GM23338 (cell line): ENCODE results near the gene TRAF2. TPM values are rescaled to one million over a fixed set of nuclear protein-coding genes. Genes with fewer than 3 reads are reported as not detected.
A peak's percentile ranks its signal among the peaks of the same experiment; 100 is the strongest.

Experiments
- ATAC-seq: fragments of 200-7000 bp; cut with Tn5 transposase; 3 replicates; pipeline ENCODE4 v1.9.1; 2020
- DNase-seq: peaks from one replicate; pipeline ENCODE4 v3.0.0-alpha.2; 2015; ENCODE audit warnings: low spot score
- H2AFZ ChIP-seq: fragments of 200-600 bp; sonication (generic); 2 replicates; pipeline ENCODE4 v1.8.0; 2016; ENCODE audit warnings: antibody characterized with exemption, mild to moderate bottlenecking, moderate library complexity
- H3F3A ChIP-seq: fragments of 200-600 bp; sonication (generic); replicated peaks from 2 replicates; pipeline ENCODE4 v1.8.0; 2017; ENCODE audit warnings: antibody characterized with exemption, mixed run types, low read depth
- H3K27ac ChIP-seq: fragments of 200-600 bp; sonication (generic); 2 replicates; pipeline ENCODE4 v1.6.1; 2016; ENCODE audit warnings: low read depth
- H3K27me3 ChIP-seq: fragments of 200-600 bp; sonication (generic); 2 replicates; pipeline ENCODE4 v1.8.0; 2016; ENCODE audit warnings: mild to moderate bottlenecking, mixed run types, moderate library complexity; ENCODE audit not compliant: insufficient read depth
- H3K36me3 ChIP-seq: fragments of 200-600 bp; sonication (generic); 2 replicates; pipeline ENCODE4 v1.8.0; 2016; ENCODE audit warnings: mild to moderate bottlenecking; ENCODE audit not compliant: insufficient read depth
- H3K4me1 ChIP-seq: fragments of 200-600 bp; sonication (generic); 2 replicates; pipeline ENCODE4 v1.8.0; 2016; ENCODE audit warnings: mild to moderate bottlenecking, moderate library complexity; ENCODE audit not compliant: insufficient read depth
- H3K4me2 ChIP-seq: fragments of 200-600 bp; sonication (generic); 2 replicates; pipeline ENCODE4 v1.7.1; 2017; ENCODE audit warnings: mixed run types
- H3K4me3 ChIP-seq: fragments of 200-600 bp; sonication (generic); 2 replicates; pipeline ENCODE4 v1.6.1; 2016; ENCODE audit warnings: mixed run types
- H3K79me2 ChIP-seq: fragments of 200-600 bp; sonication (generic); replicated peaks from 2 replicates; pipeline ENCODE4 v1.8.0; 2017; ENCODE audit warnings: mild to moderate bottlenecking; ENCODE audit not compliant: insufficient read depth
- H3K9me2 ChIP-seq: fragments of 200-600 bp; sonication (generic); 2 replicates; pipeline ENCODE4 v1.8.0; 2017; ENCODE audit not compliant: insufficient read depth
- H4K20me1 ChIP-seq: fragments of 200-600 bp; sonication (generic); replicated peaks from 2 replicates; pipeline ENCODE4 v1.8.0; 2017; ENCODE audit warnings: mild to moderate bottlenecking; ENCODE audit not compliant: insufficient read depth
- H3K27ac Mint-ChIP-seq: 2 replicates; pipeline ENCODE4 v1.8.0; 2020; ENCODE audit warnings: inconsistent platforms, mild to moderate bottlenecking, moderate library complexity, mixed read lengths
- H3K27me3 Mint-ChIP-seq: 3 replicates; pipeline ENCODE4 v1.8.0; 2022; ENCODE audit warnings: low read depth, mild to moderate bottlenecking, moderate library complexity, mixed read lengths, inconsistent platforms; ENCODE audit not compliant: insufficient read depth, poor library complexity
- H3K36me3 Mint-ChIP-seq: 3 replicates; pipeline ENCODE4 v1.8.0; 2021; ENCODE audit warnings: low read depth, mild to moderate bottlenecking, inconsistent platforms, moderate library complexity, mixed read lengths
- H3K4me1 Mint-ChIP-seq: 3 replicates; pipeline ENCODE4 v1.8.0; 2020; ENCODE audit warnings: mild to moderate bottlenecking, inconsistent platforms, mixed read lengths
- H3K4me3 Mint-ChIP-seq: 3 replicates; pipeline ENCODE4 v1.8.0; 2021; ENCODE audit warnings: moderate library complexity, mild to moderate bottlenecking, inconsistent platforms, mixed read lengths
- H3K9me3 Mint-ChIP-seq: 3 replicates; pipeline ENCODE4 v1.8.0; 2020; ENCODE audit warnings: moderate library complexity, mild to moderate bottlenecking, inconsistent platforms, mixed read lengths
- CREB1 ChIP-seq: fragments of 250-450 bp; sonication (Bioruptor Pico); IDR thresholded peaks from 2 replicates; pipeline ENCODE4 v1.5.0; 2020; ENCODE audit warnings: low read depth, mild to moderate bottlenecking, moderate library complexity
- ETS1 ChIP-seq: IDR thresholded peaks from 2 replicates; pipeline ENCODE4 v1.6.1; 2016; ENCODE audit warnings: antibody characterized with exemption
- EZH2 ChIP-seq: fragments of 200-600 bp; sonication (generic); IDR thresholded peaks from one replicate; pipeline ENCODE4 v1.8.0; 2017; ENCODE audit warnings: antibody characterized with exemption, mild to moderate bottlenecking, low read depth; ENCODE audit not compliant: unreplicated experiment
- JUNB ChIP-seq: IDR thresholded peaks from one replicate; pipeline ENCODE4 v1.6.1; 2016; ENCODE audit warnings: antibody characterized with exemption; ENCODE audit not compliant: unreplicated experiment
- NANOG ChIP-seq: IDR thresholded peaks from 2 replicates; pipeline ENCODE4 v1.6.1; 2016; ENCODE audit warnings: antibody characterized with exemption, borderline replicate concordance
- POLR2AphosphoS5 ChIP-seq: IDR thresholded peaks from 2 replicates; pipeline ENCODE4 v1.6.1; 2016; ENCODE audit warnings: antibody characterized with exemption, low read depth
- STAT1 ChIP-seq: IDR thresholded peaks from one replicate; pipeline ENCODE4 v1.6.1; 2016; ENCODE audit warnings: antibody characterized with exemption; ENCODE audit not compliant: unreplicated experiment
- ZNF462 ChIP-seq: fragments of 250-450 bp; sonication (Bioruptor Pico); IDR thresholded peaks from 2 replicates; pipeline ENCODE4 v1.5.0; 2020; ENCODE audit warnings: mild to moderate bottlenecking, moderate library complexity
- polyA plus RNA-seq: library from polyadenylated mRNA; unstranded; fragments of >200 nt; fragmentation: Nextera tagmentation; extraction: Ambion mirVana; gene quantifications from 2 replicates; pipeline ENCODE4 v1.2.1, GENCODE V29; 2016
- total RNA-seq: library from RNA; depleted of rRNA; stranded (reverse); fragments of >200 nt; shearing (Covaris generic); gene quantifications from 2 replicates; pipeline ENCODE4 v1.2.3, GENCODE V29; 2014
- TF ChIP-seq, protein P1 (sequence below), 2 experiments: fragments of 200-600 bp in 1 of 2; sonication (generic) in 1 of 2; conservative IDR thresholded peaks; 2 replicates each; pipeline versions ENCODE4 v1.5.1 to v1.6.1; 2016 to 2017; ENCODE audit warnings: antibody characterized with exemption in 2 of 2, low read depth in 2 of 2, mild to moderate bottlenecking in 2 of 2, moderate library complexity in 1 of 2
- TF ChIP-seq, protein P2 (sequence below): IDR thresholded peaks from one replicate; pipeline ENCODE4 v1.6.1; 2018; ENCODE audit warnings: antibody characterized with exemption; ENCODE audit not compliant: unreplicated experiment

The TRAF2 gene
- total and polyA plus RNA-seq, 2 experiments from 2014 or later: 25.4 to 39.9 TPM

DNA sequence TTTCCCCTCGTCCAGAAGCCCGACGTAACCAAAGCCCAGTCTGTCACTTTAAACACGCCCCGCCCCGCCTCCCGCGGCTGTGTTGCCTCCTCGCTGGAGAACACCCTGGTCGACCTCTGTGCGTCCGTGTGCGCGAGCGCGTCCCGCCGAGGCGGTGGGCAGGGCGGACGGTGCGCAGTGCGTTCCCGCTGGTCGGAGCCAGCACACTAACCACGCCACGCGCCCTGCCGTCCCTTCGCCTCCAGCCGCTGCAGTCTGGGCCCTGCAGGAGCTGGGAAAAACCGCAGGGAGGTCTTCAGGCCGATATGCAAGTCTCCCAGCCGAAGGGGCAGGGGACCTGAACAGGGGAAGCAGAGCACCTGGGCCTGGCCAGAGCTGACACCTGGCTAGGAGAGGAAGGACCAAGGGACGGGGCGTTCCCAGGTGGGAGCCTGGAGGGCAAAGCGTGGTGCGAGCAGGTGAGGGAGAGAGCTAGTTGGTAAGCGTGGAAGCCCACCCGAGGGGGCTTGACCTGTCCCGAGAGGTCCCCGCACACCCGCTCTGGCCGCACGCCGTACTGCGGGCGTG lies 38.4 kb upstream of the TRAF2 start (continued):
- no peak for TF ChIP-seq ZNF462 (CRISPR knock-in tag)
- TF ChIP-seq POLR2AphosphoS5: peak; percentile 57; the same call in 1 of the 2 replicates
- no peak for TF ChIP-seq NANOG

DNA sequence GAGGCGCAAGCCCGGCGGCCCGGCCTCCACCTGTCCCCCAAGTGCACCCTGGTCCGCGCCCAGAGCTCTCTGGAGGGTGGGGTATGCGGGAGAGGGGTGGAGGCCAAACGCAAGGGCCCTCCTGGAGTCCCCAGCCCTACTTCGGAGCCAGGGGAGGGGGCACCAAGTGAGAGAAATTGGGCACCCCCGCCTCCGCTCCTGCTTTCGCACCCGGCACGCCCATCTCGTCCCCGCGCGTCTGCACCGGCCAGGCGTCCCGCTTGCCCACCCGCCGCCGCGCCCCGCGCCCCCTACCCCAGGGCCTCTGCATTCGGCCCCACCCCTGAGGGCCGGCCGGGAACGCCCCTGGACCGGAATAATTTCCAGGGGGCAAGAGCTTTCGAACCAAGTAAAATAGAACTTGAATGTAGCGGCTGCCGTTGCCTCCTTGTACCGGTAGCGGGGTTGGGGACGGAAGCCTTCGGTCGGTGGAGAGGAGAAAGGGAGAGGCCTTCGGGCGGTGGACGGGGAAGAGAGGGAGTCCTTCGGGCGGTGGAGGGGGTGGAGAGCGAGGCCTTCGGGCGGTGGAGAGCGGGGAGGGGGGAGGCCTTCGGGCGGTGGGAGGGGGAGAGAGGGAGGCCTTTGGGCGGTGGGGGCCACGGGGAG lies 37.8 kb upstream of the TRAF2 start:
- H3K9me3 Mint-ChIP-seq: no peaks in the 10 kb centered on the region
- peak overlapping the region; percentile 96 for H3K27ac Mint-ChIP-seq
- no peaks in the 10 kb centered on the region for H3K9me2 ChIP-seq
- H3K27ac ChIP-seq: peak overlapping the region; percentile 95; the same call in 1 of the 2 replicates
- H4K20me1 ChIP-seq: 0 out of 2 replicates have a peak, but pooled peaks cover 3% of the 10 kb centered on the region
- peaks cover 1% of the 10 kb centered on the region; the same call in 1 of the 2 replicates for H3K4me1 ChIP-seq
- ATAC-seq (peak; percentile 8), DNase-seq (peak; percentile 75)
- H3K79me2 ChIP-seq: no peaks in the 10 kb centered on the region
- H3K4me1 Mint-ChIP-seq: peaks cover 2% of the 10 kb centered on the region; the same call in 1 of the 3 replicates
- H3K4me3 Mint-ChIP-seq: peak overlapping the region; percentile 93
- H3F3A ChIP-seq: 0 out of 2 replicates have a peak, but pooled peaks cover 5% of the 10 kb centered on the region
- H3K27me3 Mint-ChIP-seq: peaks cover 32% of the 10 kb centered on the region
- H2AFZ ChIP-seq: no peak overlapping the region
- peak overlapping the region; percentile 88 for H3K4me3 ChIP-seq
- H3K36me3 ChIP-seq: no peaks in the 10 kb centered on the region; the same call in 1 of the 2 replicates
- peaks cover 2% of the 10 kb centered on the region; the same call in 2 of the 3 replicates for H3K36me3 Mint-ChIP-seq
- H3K27me3 ChIP-seq: peaks cover 13% of the 10 kb centered on the region
- TF ChIP-seq STAT1 (no peak), POLR2AphosphoS5 (no peak; the same call in 1 of the 2 replicates), CREB1 (CRISPR knock-in tag) (no peak), EZH2 (no peak), ETS1 (no peak), JUNB (no peak)
- TF ChIP-seq, protein P1, sequence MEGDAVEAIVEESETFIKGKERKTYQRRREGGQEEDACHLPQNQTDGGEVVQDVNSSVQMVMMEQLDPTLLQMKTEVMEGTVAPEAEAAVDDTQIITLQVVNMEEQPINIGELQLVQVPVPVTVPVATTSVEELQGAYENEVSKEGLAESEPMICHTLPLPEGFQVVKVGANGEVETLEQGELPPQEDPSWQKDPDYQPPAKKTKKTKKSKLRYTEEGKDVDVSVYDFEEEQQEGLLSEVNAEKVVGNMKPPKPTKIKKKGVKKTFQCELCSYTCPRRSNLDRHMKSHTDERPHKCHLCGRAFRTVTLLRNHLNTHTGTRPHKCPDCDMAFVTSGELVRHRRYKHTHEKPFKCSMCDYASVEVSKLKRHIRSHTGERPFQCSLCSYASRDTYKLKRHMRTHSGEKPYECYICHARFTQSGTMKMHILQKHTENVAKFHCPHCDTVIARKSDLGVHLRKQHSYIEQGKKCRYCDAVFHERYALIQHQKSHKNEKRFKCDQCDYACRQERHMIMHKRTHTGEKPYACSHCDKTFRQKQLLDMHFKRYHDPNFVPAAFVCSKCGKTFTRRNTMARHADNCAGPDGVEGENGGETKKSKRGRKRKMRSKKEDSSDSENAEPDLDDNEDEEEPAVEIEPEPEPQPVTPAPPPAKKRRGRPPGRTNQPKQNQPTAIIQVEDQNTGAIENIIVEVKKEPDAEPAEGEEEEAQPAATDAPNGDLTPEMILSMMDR (conservative IDR thresholded peaks at IDR 0.05; ENCODE audit: low read depth in 2 of 2): no peak
- TF ChIP-seq, protein P2, sequence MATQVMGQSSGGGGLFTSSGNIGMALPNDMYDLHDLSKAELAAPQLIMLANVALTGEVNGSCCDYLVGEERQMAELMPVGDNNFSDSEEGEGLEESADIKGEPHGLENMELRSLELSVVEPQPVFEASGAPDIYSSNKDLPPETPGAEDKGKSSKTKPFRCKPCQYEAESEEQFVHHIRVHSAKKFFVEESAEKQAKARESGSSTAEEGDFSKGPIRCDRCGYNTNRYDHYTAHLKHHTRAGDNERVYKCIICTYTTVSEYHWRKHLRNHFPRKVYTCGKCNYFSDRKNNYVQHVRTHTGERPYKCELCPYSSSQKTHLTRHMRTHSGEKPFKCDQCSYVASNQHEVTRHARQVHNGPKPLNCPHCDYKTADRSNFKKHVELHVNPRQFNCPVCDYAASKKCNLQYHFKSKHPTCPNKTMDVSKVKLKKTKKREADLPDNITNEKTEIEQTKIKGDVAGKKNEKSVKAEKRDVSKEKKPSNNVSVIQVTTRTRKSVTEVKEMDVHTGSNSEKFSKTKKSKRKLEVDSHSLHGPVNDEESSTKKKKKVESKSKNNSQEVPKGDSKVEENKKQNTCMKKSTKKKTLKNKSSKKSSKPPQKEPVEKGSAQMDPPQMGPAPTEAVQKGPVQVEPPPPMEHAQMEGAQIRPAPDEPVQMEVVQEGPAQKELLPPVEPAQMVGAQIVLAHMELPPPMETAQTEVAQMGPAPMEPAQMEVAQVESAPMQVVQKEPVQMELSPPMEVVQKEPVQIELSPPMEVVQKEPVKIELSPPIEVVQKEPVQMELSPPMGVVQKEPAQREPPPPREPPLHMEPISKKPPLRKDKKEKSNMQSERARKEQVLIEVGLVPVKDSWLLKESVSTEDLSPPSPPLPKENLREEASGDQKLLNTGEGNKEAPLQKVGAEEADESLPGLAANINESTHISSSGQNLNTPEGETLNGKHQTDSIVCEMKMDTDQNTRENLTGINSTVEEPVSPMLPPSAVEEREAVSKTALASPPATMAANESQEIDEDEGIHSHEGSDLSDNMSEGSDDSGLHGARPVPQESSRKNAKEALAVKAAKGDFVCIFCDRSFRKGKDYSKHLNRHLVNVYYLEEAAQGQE: no peak
- peak overlapping the region; percentile 89 for H3K4me2 ChIP-seq
